Mesenchymal stem cell (in vitro differentiated cells and primary cell): ENCODE results near the gene NCOA1.
A peak's percentile ranks its signal among the peaks of the same experiment; 100 is the strongest.

Source experiments
- DNase-seq: peaks from one replicate; pipeline ENCODE4 v3.0.0-alpha.2; 2013
- H2AFZ ChIP-seq: one replicate; pipeline ENCODE4 v1.6.1; 2013; ENCODE audit warnings: low read depth, mild to moderate bottlenecking, control low read depth, inconsistent platforms, low read length, moderate library complexity
- H2AK5ac ChIP-seq: 2 replicates; pipeline ENCODE4 v1.6.1; 2013; ENCODE audit warnings: low read length, moderate library complexity, mild to moderate bottlenecking, inconsistent platforms; ENCODE audit not compliant: severe bottlenecking
- H2BK120ac ChIP-seq: one replicate; pipeline ENCODE4 v1.6.1; 2013; ENCODE audit warnings: low read depth, mild to moderate bottlenecking, inconsistent platforms, low read length, moderate library complexity
- H2BK12ac ChIP-seq, 2 experiments: one replicate each; pipeline ENCODE4 v1.6.1; 2013; ENCODE audit warnings: inconsistent platforms in 2 of 2, low read length in 2 of 2, mild to moderate bottlenecking in 2 of 2, moderate library complexity in 2 of 2, control low read depth in 1 of 2
- H2BK15ac ChIP-seq: one replicate; pipeline ENCODE4 v1.6.1; 2013; ENCODE audit warnings: mild to moderate bottlenecking, low read depth, inconsistent platforms; ENCODE audit not compliant: poor library complexity, severe bottlenecking
- H2BK5ac ChIP-seq: 2 replicates; pipeline ENCODE4 v1.6.1; 2013; ENCODE audit warnings: low read depth, mild to moderate bottlenecking, low read length, control low read depth, inconsistent platforms; ENCODE audit not compliant: poor library complexity, severe bottlenecking
- H3K14ac ChIP-seq, 2 experiments: one replicate each; pipeline ENCODE4 v1.6.1; 2013; ENCODE audit warnings: inconsistent platforms in 2 of 2, low read length in 2 of 2, control low read depth in 1 of 2, mild to moderate bottlenecking in 1 of 2, moderate library complexity in 1 of 2
- H3K18ac ChIP-seq, 2 experiments: one replicate each; pipeline ENCODE4 v1.6.1; 2013; ENCODE audit warnings: inconsistent platforms in 2 of 2, low read length in 2 of 2, control low read depth in 1 of 2, low read depth in 1 of 2, mild to moderate bottlenecking in 1 of 2
- H3K23ac ChIP-seq, 2 experiments: one replicate each; pipeline ENCODE4 v1.6.1; 2013; ENCODE audit warnings: inconsistent platforms in 2 of 2, low read length in 2 of 2, mild to moderate bottlenecking in 2 of 2, moderate library complexity in 2 of 2, control low read depth in 1 of 2
- H3K27ac ChIP-seq: 2 replicates; pipeline ENCODE4 v1.5.1; 2013; ENCODE audit warnings: mild to moderate bottlenecking, moderate library complexity, low read length, control low read depth, inconsistent platforms; ENCODE audit not compliant: poor library complexity, severe bottlenecking
- H3K27me3 ChIP-seq, 2 experiments: 2 replicates each; pipeline versions ENCODE4 v1.6.1 to v1.7.0; 2013; ENCODE audit warnings: low read length in 2 of 2, mild to moderate bottlenecking in 2 of 2, moderate library complexity in 2 of 2, control low read depth in 1 of 2, inconsistent platforms in 1 of 2; ENCODE audit not compliant: control insufficient read depth in 1 of 2, insufficient read depth in 1 of 2
- H3K36me3 ChIP-seq, 2 experiments: 2 replicates each; pipeline versions ENCODE4 v1.6.1 to v1.7.0; 2013; ENCODE audit warnings: low read length in 2 of 2, control low read depth in 1 of 2, inconsistent platforms in 1 of 2, low read depth in 1 of 2, mild to moderate bottlenecking in 1 of 2; ENCODE audit not compliant: insufficient read depth in 2 of 2, control insufficient read depth in 1 of 2
- H3K4ac ChIP-seq, 2 experiments: one replicate each; pipeline ENCODE4 v1.6.1; 2013; ENCODE audit warnings: inconsistent platforms in 2 of 2, low read length in 2 of 2, mild to moderate bottlenecking in 2 of 2, moderate library complexity in 2 of 2, control low read depth in 1 of 2, low read depth in 1 of 2
- H3K4me1 ChIP-seq: 2 replicates; pipeline ENCODE4 v1.6.1; 2013; ENCODE audit warnings: low read depth, low read length, control low read depth; ENCODE audit not compliant: control insufficient read depth, insufficient read depth
- H3K4me2 ChIP-seq: 2 replicates; pipeline ENCODE4 v1.6.1; 2013; ENCODE audit warnings: low read length, mild to moderate bottlenecking, inconsistent platforms; ENCODE audit not compliant: poor library complexity, severe bottlenecking
- H3K4me3 ChIP-seq, 2 experiments: 2 replicates each; pipeline versions ENCODE4 v1.5.1 to v1.7.0; 2013; ENCODE audit warnings: low read length in 2 of 2, mild to moderate bottlenecking in 2 of 2, control low read depth in 1 of 2, low read depth in 1 of 2; ENCODE audit not compliant: insufficient read depth in 1 of 2
- H3K79me1 ChIP-seq: replicated peaks from 2 replicates; pipeline ENCODE4 v1.6.1; 2013; ENCODE audit warnings: mild to moderate bottlenecking, control low read depth, low read length, inconsistent platforms; ENCODE audit not compliant: poor library complexity, severe bottlenecking
- H3K9ac ChIP-seq: 2 replicates; pipeline ENCODE4 v1.7.0; 2013; ENCODE audit warnings: mild to moderate bottlenecking, low read length, moderate library complexity
- H3K9me3 ChIP-seq: 2 replicates; pipeline ENCODE4 v1.7.0; 2013; ENCODE audit warnings: mild to moderate bottlenecking, low read length; ENCODE audit not compliant: control insufficient read depth
- H4K8ac ChIP-seq: one replicate; pipeline ENCODE4 v1.6.1; 2013; ENCODE audit warnings: inconsistent platforms, mild to moderate bottlenecking, low read length, moderate library complexity
- H4K91ac ChIP-seq: one replicate; pipeline ENCODE4 v1.6.1; 2013; ENCODE audit warnings: mild to moderate bottlenecking, low read length, inconsistent platforms
- WGBS: methylation state at CpG from one replicate; pipeline ENCODE4 v1.1.7; 2013; ENCODE audit warnings: mixed read lengths; 5-methylcytosine and 5-hydroxymethylcytosine counted together

The NCOA1 gene

DNA sequence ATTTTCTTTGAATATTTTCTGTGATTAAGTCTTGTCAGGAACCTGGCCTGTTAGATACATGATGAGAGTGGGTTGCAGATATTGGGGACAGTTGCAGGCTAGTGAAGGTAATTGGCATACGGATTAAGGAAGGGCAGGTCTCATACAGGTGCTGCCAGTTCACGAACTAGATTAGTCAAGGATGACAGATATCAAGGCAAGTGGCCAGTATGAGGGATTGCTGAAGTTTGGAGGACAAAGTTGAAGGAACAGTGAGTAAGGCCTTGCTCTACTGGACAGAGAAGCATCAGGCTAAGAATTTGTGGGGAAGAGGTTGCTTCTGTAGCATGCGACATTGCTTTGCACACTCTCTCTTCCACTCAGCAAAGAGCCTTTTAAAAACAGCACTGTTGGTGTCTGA, 12.8 kb upstream of the NCOA1 start:
- no peak overlapping the region for H3K23ac ChIP-seq

DNA sequence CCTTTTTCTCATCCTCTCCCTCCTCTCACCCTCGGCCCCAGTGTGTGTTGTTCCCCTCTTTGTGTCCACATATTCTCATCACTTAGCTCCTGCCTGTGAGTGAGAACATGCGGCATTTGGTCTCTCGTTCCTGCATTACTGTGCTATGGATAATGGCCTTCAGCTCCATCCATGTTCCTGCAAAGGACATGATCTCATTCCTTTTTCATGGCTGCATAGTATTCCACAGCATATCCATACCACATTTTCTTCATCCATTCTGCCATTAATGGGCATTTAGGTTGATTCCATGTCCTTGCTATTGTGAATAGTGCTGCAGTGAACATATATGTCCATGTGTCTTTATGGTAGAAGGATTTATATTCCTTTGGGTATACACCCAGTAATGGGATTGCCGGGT, 10.8 kb upstream of the NCOA1 start:
- peaks cover 0 to 4% of the 10 kb centered on the region in 2 experiments for H3K27me3 ChIP-seq
- H2AFZ ChIP-seq: no peak overlapping the region
- H2BK15ac ChIP-seq: no peak overlapping the region
- H3K23ac ChIP-seq: no peak overlapping the region
- H3K9ac ChIP-seq: no peak overlapping the region
- no peak overlapping the region for H3K4me2 ChIP-seq
- no peak overlapping the region for H3K4ac ChIP-seq
- no peaks in the 10 kb centered on the region for H3K4me1 ChIP-seq
- no peak overlapping the region for H3K4me3 ChIP-seq
- H2BK120ac ChIP-seq: no peak overlapping the region
- 94% methylated on average over 3 of the region's 4 CpGs for WGBS
- no peak overlapping the region for H4K8ac ChIP-seq
- no peak for DNase-seq
- H3K79me1 ChIP-seq: no peaks in the 10 kb centered on the region
- no peak overlapping the region for H4K91ac ChIP-seq
- no peak overlapping the region for H2BK5ac ChIP-seq
- H3K27ac ChIP-seq: no peak overlapping the region
- H3K36me3 ChIP-seq: no peaks in the 10 kb centered on the region
- H3K14ac ChIP-seq: no peak overlapping the region
- H3K18ac ChIP-seq: no peak overlapping the region
- no peak overlapping the region for H2BK12ac ChIP-seq
- no peak overlapping the region for H2AK5ac ChIP-seq
- H3K9me3 ChIP-seq: no peaks in the 10 kb centered on the region

More for the DNA sequence above, 12.8 kb upstream of the NCOA1 start:
- H3K4ac ChIP-seq: no peak overlapping the region
- no peak overlapping the region for H3K9ac ChIP-seq
- no peak overlapping the region for H2BK120ac ChIP-seq
- H4K8ac ChIP-seq: no peak overlapping the region
- no peak overlapping the region for H3K4me3 ChIP-seq
- no peak overlapping the region for H2BK12ac ChIP-seq
- DNase-seq: no peak
- no peak overlapping the region for H2BK15ac ChIP-seq
- no peak overlapping the region for H3K27ac ChIP-seq
- no peak overlapping the region for H2AFZ ChIP-seq
- no peak overlapping the region for H3K4me2 ChIP-seq
- H2BK5ac ChIP-seq: no peak overlapping the region
- H3K18ac ChIP-seq: no peak overlapping the region
- H3K4me1 ChIP-seq: no peaks in the 10 kb centered on the region
- peaks cover 0 to 4% of the 10 kb centered on the region in 2 experiments for H3K27me3 ChIP-seq
- H3K9me3 ChIP-seq: no peaks in the 10 kb centered on the region
- H4K91ac ChIP-seq: no peak overlapping the region
- H3K36me3 ChIP-seq: no peaks in the 10 kb centered on the region
- no peak overlapping the region for H3K14ac ChIP-seq
- H2AK5ac ChIP-seq: no peak overlapping the region
- H3K79me1 ChIP-seq: no peaks in the 10 kb centered on the region
- WGBS: 80% methylated on average over 2 of the region's 3 CpGs

DNA sequence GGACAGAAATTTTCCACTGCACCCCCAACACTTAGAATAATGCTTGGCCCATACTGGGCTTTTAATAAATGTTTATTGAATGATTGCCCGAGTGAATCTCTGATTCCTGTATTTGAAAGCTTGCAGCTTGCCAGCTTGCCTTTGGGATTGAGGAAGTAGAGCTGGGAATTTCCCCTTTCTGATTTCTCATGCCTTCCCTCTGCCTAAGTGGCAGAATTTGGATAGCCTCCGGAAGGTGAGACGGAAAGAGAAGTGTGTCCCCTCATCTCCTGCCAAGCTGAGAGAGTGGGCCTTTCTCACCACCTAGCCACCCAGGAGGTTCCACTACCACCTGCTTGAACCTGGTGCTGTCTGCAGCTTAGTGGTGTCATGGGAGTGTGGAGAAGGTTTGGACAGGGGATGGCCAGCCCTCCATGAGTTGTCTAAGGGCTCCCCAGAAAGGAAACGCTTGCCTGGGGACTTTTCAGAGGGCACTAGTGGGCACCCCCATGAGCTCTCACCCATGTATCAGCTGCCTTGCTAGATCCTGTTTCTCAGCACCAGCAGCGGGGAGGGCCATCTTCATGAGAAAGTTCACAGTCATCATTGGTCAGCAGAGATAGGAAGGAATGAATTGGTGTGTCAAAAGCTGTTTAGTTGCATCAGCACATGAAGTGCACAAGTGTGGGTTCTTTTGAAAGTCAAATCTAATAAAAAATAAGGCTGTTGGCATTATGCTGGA, 8.6 kb upstream of the NCOA1 start:
- Histone ChIP-seq H2BK5ac (no peak overlapping the region), H3K9me3 (no peaks in the 10 kb centered on the region), H3K27ac (no peak overlapping the region), H2BK120ac (no peak overlapping the region), H3K4me3 (no peak overlapping the region), H3K18ac (no peak overlapping the region), H3K36me3 (no peaks in the 10 kb centered on the region), H4K8ac (no peak overlapping the region), H2AFZ (no peak overlapping the region), H2BK15ac (no peak overlapping the region), H4K91ac (no peak overlapping the region), H3K4ac (no peak overlapping the region), H3K79me1 (no peaks in the 10 kb centered on the region), H3K4me1 (no peaks in the 10 kb centered on the region), H3K4me2 (no peak overlapping the region), H3K27me3 (peaks cover 0 to 4% of the 10 kb centered on the region in 2 experiments), H3K14ac (peak overlapping the region in 1 of 2 experiments; percentile 71), H2BK12ac (no peak overlapping the region), H3K9ac (no peak overlapping the region), H3K23ac (no peak overlapping the region), H2AK5ac (no peak overlapping the region)
- WGBS: 97% methylated on average over 4 of the region's 5 CpGs
- DNase-seq: no peak

GRCh38 chr2:24482972-24483300, 8.1 kb upstream of the NCOA1 start:
- Histone ChIP-seq H3K9ac (no peak overlapping the region), H3K4ac (no peak overlapping the region), H3K27ac (no peak overlapping the region), H2AK5ac (no peak overlapping the region), H2BK120ac (no peak overlapping the region), H2BK12ac (no peak overlapping the region), H3K4me1 (no peaks in the 10 kb centered on the region), H3K14ac (no peak overlapping the region), H3K79me1 (no peaks in the 10 kb centered on the region), H2BK5ac (no peak overlapping the region), H3K36me3 (no peaks in the 10 kb centered on the region), H3K4me2 (no peak overlapping the region), H3K9me3 (no peaks in the 10 kb centered on the region), H3K18ac (no peak overlapping the region), H3K23ac (no peak overlapping the region), H4K8ac (no peak overlapping the region), H2AFZ (no peak overlapping the region), H3K4me3 (no peak overlapping the region), H4K91ac (no peak overlapping the region), H2BK15ac (no peak overlapping the region), H3K27me3 (peaks cover 0 to 4% of the 10 kb centered on the region in 2 experiments)
- DNase-seq: no peak
- WGBS: 77% methylated on average over 3 of the region's 3 CpGs
